ENCODE measurements around the gene GAPVD1. TPM values are rescaled to one million over a fixed set of nuclear protein-coding genes. Genes with fewer than 3 reads are reported as not detected.

Gene GAPVD1
- total RNA-seq, 1 experiment from 2014 or later, result 30.5 TPM

GRCh38 chr9:125297917-125298316, 36.3 kb downstream of the GAPVD1 start:
- Histone ChIP-seq H3F3A (ENCODE audit: low read length, unreplicated experiment) (no peaks in the 10 kb centered on the region), H3K27me3 (ENCODE audit: low read length) (no peaks in the 10 kb centered on the region), H3K9ac (ENCODE audit: low read length) (no peak overlapping the region), H4K20me1 (ENCODE audit: low read length) (peaks cover 3% of the 10 kb centered on the region; the same call in 1 of the 2 replicates), H3K4me2 (ENCODE audit: low read length) (no peak overlapping the region), H2AFZ (ENCODE audit: low read length) (no peak overlapping the region), H3K9me3 (ENCODE audit: low read length) (no peaks in the 10 kb centered on the region), H3K79me2 (ENCODE audit: low read length) (peaks cover 6% of the 10 kb centered on the region), H3K4me1 (ENCODE audit: insufficient read depth, low read length) (peaks cover 11% of the 10 kb centered on the region), H3K4me3 (ENCODE audit: low read length) (no peak overlapping the region), H3K36me3 (ENCODE audit: low read depth, low read length) (peaks cover 11% of the 10 kb centered on the region; the same call in 1 of the 2 replicates), H3K9me2 (replicated peaks; ENCODE audit: low read length) (no peaks in the 10 kb centered on the region), H3K27ac (ENCODE audit: low read length) (no peak overlapping the region)
- CTCF ChIA-PET, result no interaction called here
- BruUV-seq (replicated peaks), result no TSS peak
- TF ChIP-seq, protein P1, sequence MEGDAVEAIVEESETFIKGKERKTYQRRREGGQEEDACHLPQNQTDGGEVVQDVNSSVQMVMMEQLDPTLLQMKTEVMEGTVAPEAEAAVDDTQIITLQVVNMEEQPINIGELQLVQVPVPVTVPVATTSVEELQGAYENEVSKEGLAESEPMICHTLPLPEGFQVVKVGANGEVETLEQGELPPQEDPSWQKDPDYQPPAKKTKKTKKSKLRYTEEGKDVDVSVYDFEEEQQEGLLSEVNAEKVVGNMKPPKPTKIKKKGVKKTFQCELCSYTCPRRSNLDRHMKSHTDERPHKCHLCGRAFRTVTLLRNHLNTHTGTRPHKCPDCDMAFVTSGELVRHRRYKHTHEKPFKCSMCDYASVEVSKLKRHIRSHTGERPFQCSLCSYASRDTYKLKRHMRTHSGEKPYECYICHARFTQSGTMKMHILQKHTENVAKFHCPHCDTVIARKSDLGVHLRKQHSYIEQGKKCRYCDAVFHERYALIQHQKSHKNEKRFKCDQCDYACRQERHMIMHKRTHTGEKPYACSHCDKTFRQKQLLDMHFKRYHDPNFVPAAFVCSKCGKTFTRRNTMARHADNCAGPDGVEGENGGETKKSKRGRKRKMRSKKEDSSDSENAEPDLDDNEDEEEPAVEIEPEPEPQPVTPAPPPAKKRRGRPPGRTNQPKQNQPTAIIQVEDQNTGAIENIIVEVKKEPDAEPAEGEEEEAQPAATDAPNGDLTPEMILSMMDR (conservative IDR thresholded peaks at IDR 0.05; ENCODE audit: low read depth, low read length), result no peak
- TF ChIP-seq EZH2phosphoT487 (IDR thresholded peaks at IDR 0.05; ENCODE audit: borderline replicate concordance, low read length), result no peak
- no peak for TF ChIP-seq EZH2 (IDR thresholded peaks at IDR 0.05; ENCODE audit: low read length, unreplicated experiment)
- POLR2A ChIA-PET (ENCODE audit: unreplicated experiment), result no interaction called here
- DNase-seq (no peak), ATAC-seq (no peak)
- intact Hi-C loops (cut with micrococcal nuclease), result loop anchor here (1.0 to 10.0 kb wide), 4 partner anchors 31 to 77 kb away; partner anchors contain the start of genes GAPVD1 and HSPA5

GRCh38 chr9:125302241-125302640, 40.6 kb downstream of the GAPVD1 start:
- BruUV-seq (replicated peaks), result TSS peak; percentile 46
- POLR2A ChIA-PET (ENCODE audit: unreplicated experiment), result no interaction called here

DNA sequence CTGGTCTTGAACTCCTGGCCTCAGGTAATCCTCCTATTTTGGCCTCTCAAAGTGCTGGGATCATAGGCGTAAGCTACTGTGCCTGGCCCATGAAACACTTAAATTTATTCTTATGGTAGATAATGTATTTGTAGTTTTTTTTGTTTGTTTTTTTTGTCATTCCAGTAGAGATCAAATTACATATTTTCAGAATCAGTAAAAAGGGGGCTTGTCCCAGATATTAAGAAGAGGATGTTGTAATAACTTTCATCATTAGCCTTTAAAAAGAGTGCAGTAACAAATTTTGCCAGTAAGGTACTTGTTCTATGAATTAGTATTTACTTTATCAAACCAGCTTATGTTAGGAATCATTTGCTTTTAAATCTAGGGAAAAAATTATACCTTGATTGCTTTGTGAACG, 42.6 kb downstream of the GAPVD1 start:
- H3K36me3 ChIP-seq (ENCODE audit: low read depth, low read length), result peaks cover 6% of the 10 kb centered on the region; the same call in 1 of the 2 replicates
- H3K27me3 ChIP-seq (ENCODE audit: low read length), result no peaks in the 10 kb centered on the region

More at GRCh38 chr9:125302241-125302640, 40.6 kb downstream of the GAPVD1 start:
- Histone ChIP-seq H4K20me1 (ENCODE audit: low read length) (no peaks in the 10 kb centered on the region), H3K9ac (ENCODE audit: low read length) (no peak overlapping the region), H3F3A (ENCODE audit: low read length, unreplicated experiment) (no peaks in the 10 kb centered on the region), H3K27me3 (ENCODE audit: low read length) (no peaks in the 10 kb centered on the region), H3K4me3 (ENCODE audit: low read length) (no peak overlapping the region), H3K79me2 (ENCODE audit: low read length) (no peaks in the 10 kb centered on the region), H3K9me2 (replicated peaks; ENCODE audit: low read length) (no peaks in the 10 kb centered on the region), H3K4me2 (ENCODE audit: low read length) (no peak overlapping the region), H3K36me3 (ENCODE audit: low read depth, low read length) (peaks cover 11% of the 10 kb centered on the region; the same call in 1 of the 2 replicates), H2AFZ (ENCODE audit: low read length) (no peak overlapping the region), H3K27ac (ENCODE audit: low read length) (no peak overlapping the region), H3K9me3 (ENCODE audit: low read length) (no peaks in the 10 kb centered on the region), H3K4me1 (ENCODE audit: insufficient read depth, low read length) (peaks cover 4% of the 10 kb centered on the region)
- TF ChIP-seq, protein P1 (conservative IDR thresholded peaks at IDR 0.05; ENCODE audit: low read depth, low read length), result no peak
- no peak for TF ChIP-seq EZH2 (IDR thresholded peaks at IDR 0.05; ENCODE audit: low read length, unreplicated experiment)
- TF ChIP-seq EZH2phosphoT487 (IDR thresholded peaks at IDR 0.05; ENCODE audit: borderline replicate concordance, low read length), result no peak
- no peak for DNase-seq
- CTCF ChIA-PET, result interaction anchor here (0.7 kb wide), 1 partner anchor 41 kb away, joined by 3 read pairs; the partner anchor contains the start of gene GAPVD1
- intact Hi-C loops (cut with micrococcal nuclease), result no loop called here
- ATAC-seq, result no peak

More for the DNA sequence above, 42.6 kb downstream of the GAPVD1 start:
- Histone ChIP-seq H3K27ac (ENCODE audit: low read length) (no peak overlapping the region), H3F3A (ENCODE audit: low read length, unreplicated experiment) (no peaks in the 10 kb centered on the region), H3K4me2 (ENCODE audit: low read length) (no peak overlapping the region), H3K4me3 (ENCODE audit: low read length) (no peak overlapping the region), H3K9me2 (replicated peaks; ENCODE audit: low read length) (no peaks in the 10 kb centered on the region), H3K4me1 (ENCODE audit: insufficient read depth, low read length) (no peaks in the 10 kb centered on the region), H2AFZ (ENCODE audit: low read length) (no peak overlapping the region), H4K20me1 (ENCODE audit: low read length) (no peaks in the 10 kb centered on the region), H3K79me2 (ENCODE audit: low read length) (no peaks in the 10 kb centered on the region), H3K9ac (ENCODE audit: low read length) (no peak overlapping the region), H3K9me3 (ENCODE audit: low read length) (no peaks in the 10 kb centered on the region)
- BruUV-seq (replicated peaks), result no TSS peak
- no peak for ATAC-seq
- CTCF ChIA-PET, result no interaction called here
- intact Hi-C loops (cut with micrococcal nuclease), result no loop called here
- DNase-seq, result no peak
- TF ChIP-seq EZH2 (IDR thresholded peaks at IDR 0.05; ENCODE audit: low read length, unreplicated experiment), result no peak
- TF ChIP-seq, protein P1 (conservative IDR thresholded peaks at IDR 0.05; ENCODE audit: low read depth, low read length), result no peak
- no peak for TF ChIP-seq EZH2phosphoT487 (IDR thresholded peaks at IDR 0.05; ENCODE audit: borderline replicate concordance, low read length)
- POLR2A ChIA-PET (ENCODE audit: unreplicated experiment), result no interaction called here

All from PC-3 (cell line).